Left lung (tissue), 10 donors: ENCODE measurements around the gene PRKN. TPM values are rescaled to one million over a fixed set of nuclear protein-coding genes. Genes with fewer than 3 reads are reported as not detected.
"Not testable (repeated sequence)": the region's sequence is repeated elsewhere in the genome, so short reads cannot be mapped to it uniquely, and the experiment has no call there.

ENCODE experiments used
- ATAC-seq: fragments of 200-7000 bp; cut with Tn5 transposase; one replicate; pipeline ENCODE4 v1.9.1; 2020; ENCODE audit warnings: moderate library complexity
- DNase-seq, 4 donors: peaks; one replicate each; pipeline ENCODE4 v3.0.0-alpha.2; 2013 to 2020
- H3K27ac ChIP-seq, 2 donors: fragments of 200-600 bp; sonication (generic) in 1 of 2; one replicate each; pipeline versions ENCODE4 v1.5.0 to v1.8.0; 2020 to 2021
- H3K27me3 ChIP-seq, 2 donors: fragments of 200-600 bp; sonication (generic) in 1 of 2; one replicate each; pipeline versions ENCODE4 v1.5.0 to v1.8.0; 2020 to 2021
- H3K36me3 ChIP-seq, 2 donors: fragments of 200-600 bp; sonication (generic) in 1 of 2; one replicate each; pipeline versions ENCODE4 v1.5.0 to v1.8.0; 2020 to 2021
- H3K4me1 ChIP-seq, 2 donors: fragments of 200-600 bp; one replicate each; pipeline ENCODE4 v1.8.0; 2021
- H3K4me3 ChIP-seq, 2 donors: fragments of 200-600 bp; sonication (generic) in 1 of 2; one replicate each; pipeline versions ENCODE4 v1.5.0 to v1.8.0; 2020 to 2021; ENCODE audit warnings: mild to moderate bottlenecking in 1 of 2
- H3K9me3 ChIP-seq, 2 donors: fragments of 200-600 bp; sonication (generic) in 1 of 2; one replicate each; pipeline versions ENCODE4 v1.5.0 to v1.8.0; 2020 to 2021
- intact Hi-C, 2 donors: fragments of 100-400 bp; cut with DNase I; formaldehyde crosslinking; loops; one replicate each; pipeline versions ENCODE4 v1.11.2 to v1.14.2; 2022
- polyA plus RNA-seq, 6 donors: library from polyadenylated mRNA; unstranded; fragments of 120-200 nt; gene quantifications; one replicate each; pipeline ENCODE4 v1.2.1, GENCODE V29; 2013; ENCODE audit not compliant: insufficient read length in 6 of 6
- total RNA-seq, 2 donors: library from RNA; stranded (reverse); fragmentation: NEBNext Ultra II Directional; extraction: Animal tissue kit (Norgen Biotek cat#: 25700); gene quantifications; one replicate each; pipeline ENCODE4 v1.2.1, GENCODE V29; 2021
- TF ChIP-seq, protein P1 (sequence below), 2 donors: fragments of 200-600 bp; sonication (generic) in 1 of 2; IDR thresholded peaks; one replicate each; pipeline versions ENCODE4 v1.5.0 to v1.8.0; 2021; ENCODE audit warnings: antibody characterized with exemption in 2 of 2
- donor health status: DM: no; HTN: yes; CAD: no.
- donor health status: DM: no; HTN: no; CAD: no.

The PRKN gene
- total and polyA plus RNA-seq, 8 donors = 1.9 to 4.3 (median 2.5) TPM

- no peaks in the 10 kb centered on the region for H3K9me3 ChIP-seq
- no peaks in the 10 kb centered on the region for H3K36me3 ChIP-seq
- H3K4me3 ChIP-seq = no peak overlapping the region
- H3K27me3 ChIP-seq = no peaks in the 10 kb centered on the region
- TF ChIP-seq, protein P1, sequence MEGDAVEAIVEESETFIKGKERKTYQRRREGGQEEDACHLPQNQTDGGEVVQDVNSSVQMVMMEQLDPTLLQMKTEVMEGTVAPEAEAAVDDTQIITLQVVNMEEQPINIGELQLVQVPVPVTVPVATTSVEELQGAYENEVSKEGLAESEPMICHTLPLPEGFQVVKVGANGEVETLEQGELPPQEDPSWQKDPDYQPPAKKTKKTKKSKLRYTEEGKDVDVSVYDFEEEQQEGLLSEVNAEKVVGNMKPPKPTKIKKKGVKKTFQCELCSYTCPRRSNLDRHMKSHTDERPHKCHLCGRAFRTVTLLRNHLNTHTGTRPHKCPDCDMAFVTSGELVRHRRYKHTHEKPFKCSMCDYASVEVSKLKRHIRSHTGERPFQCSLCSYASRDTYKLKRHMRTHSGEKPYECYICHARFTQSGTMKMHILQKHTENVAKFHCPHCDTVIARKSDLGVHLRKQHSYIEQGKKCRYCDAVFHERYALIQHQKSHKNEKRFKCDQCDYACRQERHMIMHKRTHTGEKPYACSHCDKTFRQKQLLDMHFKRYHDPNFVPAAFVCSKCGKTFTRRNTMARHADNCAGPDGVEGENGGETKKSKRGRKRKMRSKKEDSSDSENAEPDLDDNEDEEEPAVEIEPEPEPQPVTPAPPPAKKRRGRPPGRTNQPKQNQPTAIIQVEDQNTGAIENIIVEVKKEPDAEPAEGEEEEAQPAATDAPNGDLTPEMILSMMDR (IDR thresholded peaks at IDR 0.05) = no peak
- intact Hi-C loops = no loop called here
- H3K4me1 ChIP-seq = no peaks in the 10 kb centered on the region
- DNase-seq (no peak), ATAC-seq (no peak)
- no peak overlapping the region for H3K27ac ChIP-seq
Observed at GRCh38 chr6:161826512-161826911, 901.1 kb downstream of the PRKN start.

- intact Hi-C loops, H3K36me3 ChIP-seq, H3K4me1 ChIP-seq, DNase-seq, H3K27ac ChIP-seq, ATAC-seq, H3K27me3 ChIP-seq, H3K4me3 ChIP-seq, H3K9me3 ChIP-seq: not testable (repeated sequence)
Observed at GRCh38 chr6:161822204-161822603, 905.4 kb downstream of the PRKN start.

DNA sequence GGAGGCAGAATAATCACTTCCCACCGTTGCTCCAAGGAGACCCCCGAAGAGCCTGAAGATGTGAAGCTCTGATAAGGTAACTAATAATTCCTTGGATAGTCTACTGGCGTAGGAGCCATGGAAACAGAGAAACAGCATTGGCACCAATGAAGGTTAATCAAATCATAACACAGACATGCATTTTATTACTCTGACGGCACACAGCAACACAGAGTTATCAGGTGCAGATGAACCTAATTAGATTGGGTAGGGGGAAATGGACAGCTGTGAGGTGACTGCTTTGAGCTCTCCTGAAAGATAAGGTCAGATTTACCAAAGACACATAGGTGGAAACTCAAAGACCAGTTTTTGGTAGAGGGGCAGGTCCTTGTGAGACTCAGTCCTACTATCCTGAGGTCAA, 909.7 kb downstream of the PRKN start:
- no peaks in the 10 kb centered on the region for H3K4me1 ChIP-seq
- ATAC-seq (no peak), DNase-seq (no peak)
- intact Hi-C loops = no loop called here
- H3K36me3 ChIP-seq = no peaks in the 10 kb centered on the region
- TF ChIP-seq, protein P1 (IDR thresholded peaks at IDR 0.05) = no peak
- H3K27me3 ChIP-seq = no peaks in the 10 kb centered on the region
- no peak overlapping the region for H3K27ac ChIP-seq
- H3K9me3 ChIP-seq = no peaks in the 10 kb centered on the region
- H3K4me3 ChIP-seq = no peak overlapping the region

- no peak for ATAC-seq
Observed at GRCh38 chr6:161815965-161816364, 911.6 kb downstream of the PRKN start.

DNA sequence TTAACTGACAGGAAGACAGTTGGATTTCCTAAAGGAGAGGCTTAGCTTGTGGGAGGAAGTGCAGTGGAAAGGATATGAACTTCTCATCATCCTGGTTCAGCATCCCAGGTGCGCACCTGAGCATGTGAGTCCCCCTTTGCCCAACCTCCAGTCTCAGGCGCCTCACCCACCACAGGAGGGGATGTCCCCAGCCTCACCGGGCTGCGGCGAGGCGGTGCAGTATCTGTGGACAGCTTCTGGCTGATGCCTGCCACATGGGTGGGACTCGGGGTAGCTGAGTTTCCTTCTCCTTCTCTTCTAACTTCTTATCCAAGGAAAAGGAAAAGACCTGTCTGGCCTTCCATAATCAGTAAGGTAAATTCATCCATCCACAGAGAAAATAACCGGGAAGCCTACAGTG, 914.4 kb downstream of the PRKN start:
- ATAC-seq (no peak), DNase-seq (no peak)
- H3K36me3 ChIP-seq = no peaks in the 10 kb centered on the region
- H3K4me1 ChIP-seq = no peaks in the 10 kb centered on the region
- no peak overlapping the region for H3K27ac ChIP-seq
- H3K4me3 ChIP-seq = no peak overlapping the region
- H3K9me3 ChIP-seq = no peaks in the 10 kb centered on the region
- TF ChIP-seq, protein P1 (IDR thresholded peaks at IDR 0.05) = no peak
- intact Hi-C loops = no loop called here
- H3K27me3 ChIP-seq = no peaks in the 10 kb centered on the region

More at GRCh38 chr6:161815965-161816364, 911.6 kb downstream of the PRKN start:
- no peaks in the 10 kb centered on the region for H3K36me3 ChIP-seq
- no peaks in the 10 kb centered on the region for H3K9me3 ChIP-seq
- intact Hi-C loops = no loop called here
- no peak for DNase-seq
- no peaks in the 10 kb centered on the region for H3K4me1 ChIP-seq
- no peak overlapping the region for H3K4me3 ChIP-seq
- TF ChIP-seq, protein P1 (IDR thresholded peaks at IDR 0.05) = no peak
- no peak overlapping the region for H3K27ac ChIP-seq
- no peaks in the 10 kb centered on the region for H3K27me3 ChIP-seq

- no peaks in the 10 kb centered on the region for H3K36me3 ChIP-seq
- H3K27ac ChIP-seq = no peak overlapping the region
- no peak overlapping the region for H3K4me3 ChIP-seq
- TF ChIP-seq, protein P1 (IDR thresholded peaks at IDR 0.05) = no peak
- intact Hi-C loops = no loop called here
- no peaks in the 10 kb centered on the region for H3K9me3 ChIP-seq
- DNase-seq (no peak), ATAC-seq (no peak)
- no peaks in the 10 kb centered on the region for H3K4me1 ChIP-seq
- H3K27me3 ChIP-seq = no peaks in the 10 kb centered on the region
Observed at GRCh38 chr6:161809971-161810370, 917.6 kb downstream of the PRKN start.
